GM10266 (cell line): ENCODE data around the gene PKD2.

Experiments used
- DNase-seq: peaks from one replicate; pipeline ENCODE4 v3.0.0; 2012; ENCODE audit errors: extremely low spot score
- TF ChIP-seq, protein P1 (sequence below): IDR thresholded peaks from 2 replicates; pipeline ENCODE4 v1.5.1; 2012; ENCODE audit warnings: mild to moderate bottlenecking, low read depth; ENCODE audit not compliant: control insufficient read depth, insufficient read depth; ENCODE audit errors: missing control alignments

Gene PKD2

DNA sequence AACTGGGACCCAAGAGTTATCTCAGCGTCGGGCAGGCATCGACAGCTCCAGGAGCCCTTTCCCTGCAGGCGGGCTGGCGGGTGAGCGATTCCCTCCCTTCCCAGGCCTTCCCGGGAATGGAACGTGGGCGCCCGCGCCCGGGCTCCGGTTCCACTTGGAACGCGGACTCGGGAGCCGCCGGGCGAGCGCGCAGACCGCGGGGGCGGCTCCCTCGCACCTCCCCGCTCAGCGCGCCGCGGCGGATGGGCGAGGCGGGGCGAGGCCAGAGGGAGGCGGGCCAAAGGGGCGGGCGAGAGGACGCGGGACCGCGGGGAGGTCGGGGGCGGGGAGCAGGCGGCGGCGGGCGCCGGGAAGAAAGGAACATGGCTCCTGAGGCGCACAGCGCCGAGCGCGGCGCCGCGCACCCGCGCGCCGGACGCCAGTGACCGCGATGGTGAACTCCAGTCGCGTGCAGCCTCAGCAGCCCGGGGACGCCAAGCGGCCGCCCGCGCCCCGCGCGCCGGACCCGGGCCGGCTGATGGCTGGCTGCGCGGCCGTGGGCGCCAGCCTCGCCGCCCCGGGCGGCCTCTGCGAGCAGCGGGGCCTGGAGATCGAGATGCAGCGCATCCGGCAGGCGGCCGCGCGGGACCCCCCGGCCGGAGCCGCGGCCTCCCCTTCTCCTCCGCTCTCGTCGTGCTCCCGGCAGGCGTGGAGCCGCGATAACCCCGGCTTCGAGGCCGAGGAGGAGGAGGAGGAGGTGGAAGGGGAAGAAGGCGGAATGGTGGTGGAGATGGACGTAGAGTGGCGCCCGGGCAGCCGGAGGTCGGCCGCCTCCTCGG is at the start of gene PKD2:
Gene PKD2, plus strand, starts transcription at position 332 of the 818 bp plus-strand sequence. Its CDS starts 99 bp downstream, at position 431.
- DNase-seq = peak; percentile 93
- TF ChIP-seq, protein P1, sequence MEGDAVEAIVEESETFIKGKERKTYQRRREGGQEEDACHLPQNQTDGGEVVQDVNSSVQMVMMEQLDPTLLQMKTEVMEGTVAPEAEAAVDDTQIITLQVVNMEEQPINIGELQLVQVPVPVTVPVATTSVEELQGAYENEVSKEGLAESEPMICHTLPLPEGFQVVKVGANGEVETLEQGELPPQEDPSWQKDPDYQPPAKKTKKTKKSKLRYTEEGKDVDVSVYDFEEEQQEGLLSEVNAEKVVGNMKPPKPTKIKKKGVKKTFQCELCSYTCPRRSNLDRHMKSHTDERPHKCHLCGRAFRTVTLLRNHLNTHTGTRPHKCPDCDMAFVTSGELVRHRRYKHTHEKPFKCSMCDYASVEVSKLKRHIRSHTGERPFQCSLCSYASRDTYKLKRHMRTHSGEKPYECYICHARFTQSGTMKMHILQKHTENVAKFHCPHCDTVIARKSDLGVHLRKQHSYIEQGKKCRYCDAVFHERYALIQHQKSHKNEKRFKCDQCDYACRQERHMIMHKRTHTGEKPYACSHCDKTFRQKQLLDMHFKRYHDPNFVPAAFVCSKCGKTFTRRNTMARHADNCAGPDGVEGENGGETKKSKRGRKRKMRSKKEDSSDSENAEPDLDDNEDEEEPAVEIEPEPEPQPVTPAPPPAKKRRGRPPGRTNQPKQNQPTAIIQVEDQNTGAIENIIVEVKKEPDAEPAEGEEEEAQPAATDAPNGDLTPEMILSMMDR = no peak

GRCh38 chr4:87961993-87962392 is 45.4 kb upstream of the PKD2 start:
- DNase-seq = no peak
- TF ChIP-seq, protein P1 = no peak

- TF ChIP-seq, protein P1 = no peak
- DNase-seq = no peak
Measured at GRCh38 chr4:87962398-87963146, 44.9 kb upstream of the PKD2 start.

DNA sequence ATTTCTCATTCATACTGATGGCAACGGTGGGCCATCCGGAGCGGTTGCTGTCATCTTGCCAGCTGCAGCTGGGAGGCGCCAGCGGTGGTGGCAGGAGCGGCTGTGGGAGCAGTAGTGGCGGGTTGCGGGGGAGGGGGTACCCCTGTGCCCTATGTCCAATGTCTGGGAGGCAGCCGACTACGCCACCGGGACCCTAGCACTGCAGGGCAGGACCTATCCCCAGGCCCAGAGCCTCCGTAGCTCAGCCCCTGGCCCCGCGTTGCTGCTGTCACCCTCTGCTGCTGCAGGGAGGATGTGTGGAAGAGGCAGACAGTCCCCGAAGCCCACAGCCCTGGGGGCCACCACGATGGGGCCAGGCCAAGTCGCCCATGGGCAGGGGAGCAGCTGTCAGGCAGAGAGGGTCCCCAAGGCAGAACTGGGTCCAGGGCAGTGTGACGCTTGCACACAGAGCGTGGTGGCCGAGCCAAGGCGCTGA is 41.9 kb upstream of the PKD2 start:
- TF ChIP-seq, protein P1 = no peak
- DNase-seq = no peak

DNA sequence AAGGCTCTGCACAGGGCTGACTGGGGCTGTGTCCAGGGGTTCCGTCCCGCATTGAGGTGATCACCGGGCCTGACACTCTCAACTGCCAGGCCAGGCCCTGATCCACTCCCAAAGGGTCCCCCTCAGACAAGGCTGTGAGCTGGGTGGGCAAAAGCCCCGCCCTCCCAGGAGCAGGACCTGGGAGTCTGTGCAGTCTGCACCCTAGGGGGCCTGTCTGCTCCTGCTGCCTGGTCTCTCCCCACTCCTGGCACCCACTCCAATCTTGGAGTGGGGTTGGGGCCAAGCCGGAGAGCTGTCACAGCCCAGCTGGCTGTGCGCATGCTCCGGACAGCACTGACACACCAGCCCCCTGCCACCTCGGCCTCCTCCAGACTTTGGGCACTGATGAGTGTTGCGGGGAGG is 41.3 kb upstream of the PKD2 start:
- TF ChIP-seq, protein P1 = no peak
- DNase-seq = no peak

- TF ChIP-seq, protein P1 = no peak
- no peak for DNase-seq
Measured at GRCh38 chr4:87967193-87967592, 40.2 kb upstream of the PKD2 start.
